GM23338 (cell line): Measurements from ENCODE around the gene LDLRAD2.

ENCODE experiments used
- CTCF ChIP-seq, 2 experiments: fragments of 200-600 bp in 1 of 2; sonication (generic) in 1 of 2; conservative IDR thresholded peaks; 2 replicates each; pipeline versions ENCODE4 v1.5.1 to v1.6.1; 2016 to 2017; ENCODE audit warnings: antibody characterized with exemption in 2 of 2, low read depth in 2 of 2, mild to moderate bottlenecking in 2 of 2, moderate library complexity in 1 of 2
- EZH2 ChIP-seq: fragments of 200-600 bp; sonication (generic); IDR thresholded peaks from one replicate; pipeline ENCODE4 v1.8.0; 2017; ENCODE audit warnings: antibody characterized with exemption, mild to moderate bottlenecking, low read depth; ENCODE audit not compliant: unreplicated experiment
- TF ChIP-seq, protein P1 (sequence below): IDR thresholded peaks from 2 replicates; pipeline ENCODE4 v1.6.1; 2016; ENCODE audit warnings: antibody characterized with exemption

GRCh38 chr1:21854090-21854750 lies 42.2 kb downstream of the LDLRAD2 start:
- TF ChIP-seq CTCF (conservative IDR thresholded peaks at IDR 0.05; ENCODE audit: low read depth in 2 of 2), result no peak
- TF ChIP-seq, protein P1, sequence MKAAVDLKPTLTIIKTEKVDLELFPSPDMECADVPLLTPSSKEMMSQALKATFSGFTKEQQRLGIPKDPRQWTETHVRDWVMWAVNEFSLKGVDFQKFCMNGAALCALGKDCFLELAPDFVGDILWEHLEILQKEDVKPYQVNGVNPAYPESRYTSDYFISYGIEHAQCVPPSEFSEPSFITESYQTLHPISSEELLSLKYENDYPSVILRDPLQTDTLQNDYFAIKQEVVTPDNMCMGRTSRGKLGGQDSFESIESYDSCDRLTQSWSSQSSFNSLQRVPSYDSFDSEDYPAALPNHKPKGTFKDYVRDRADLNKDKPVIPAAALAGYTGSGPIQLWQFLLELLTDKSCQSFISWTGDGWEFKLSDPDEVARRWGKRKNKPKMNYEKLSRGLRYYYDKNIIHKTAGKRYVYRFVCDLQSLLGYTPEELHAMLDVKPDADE, result no peak
- TF ChIP-seq EZH2, result no peak
